Measurements from ENCODE around the gene AKT3. TPM values are rescaled to one million over a fixed set of nuclear protein-coding genes. Genes with fewer than 3 reads are reported as not detected.

AKT3 gene
- total and polyA plus RNA-seq, 11 donors = 3.2 to 27.9 (median 16.6) TPM

GRCh38 chr1:243890576-243890975 lies 40.5 kb upstream of the AKT3 start:
- ATAC-seq (no peak), DNase-seq (no peak)
- Histone ChIP-seq H3K27me3 (peaks cover 0 to 5% (median 0%) of the 10 kb centered on the region in 9 donors), H3K9me3 (no peaks in the 10 kb centered on the region), H3K4me3 (no peak overlapping the region), H3K4me1 (no peaks in the 10 kb centered on the region), H3K27ac (no peak overlapping the region), H3K36me3 (no peaks in the 10 kb centered on the region)
- 53 to 73% (median 66%) methylated on average over 2 of the region's 2 CpGs for WGBS, 4 donors
- intact Hi-C loops (cut with DNase I) = no loop called here
- TF ChIP-seq POLR2A (IDR thresholded peaks at IDR 0.05) = no peak
- no peak for TF ChIP-seq CTCF (IDR thresholded peaks at IDR 0.05)

GRCh38 chr1:243885806-243886205 lies 35.8 kb upstream of the AKT3 start:
- no peaks in the 10 kb centered on the region for H3K4me1 ChIP-seq
- no peak for TF ChIP-seq POLR2A (IDR thresholded peaks at IDR 0.05)
- TF ChIP-seq CTCF (IDR thresholded peaks at IDR 0.05) = no peak
- no peaks in the 10 kb centered on the region for H3K9me3 ChIP-seq
- H3K27me3 ChIP-seq = peaks cover 0 to 4% (median 0%) of the 10 kb centered on the region in 9 donors
- H3K27ac ChIP-seq = no peak overlapping the region
- WGBS, 4 donors = 38 to 41% (median 40%) methylated on average over 1 of the region's 1 CpG
- no peak overlapping the region for H3K4me3 ChIP-seq
- ATAC-seq (no peak), DNase-seq (no peak)
- intact Hi-C loops (cut with DNase I) = no loop called here
- H3K36me3 ChIP-seq = no peaks in the 10 kb centered on the region

- ATAC-seq = no peak
- no peaks in the 10 kb centered on the region for H3K4me1 ChIP-seq
- H3K27ac ChIP-seq = no peak overlapping the region
- no peak for TF ChIP-seq POLR2A (IDR thresholded peaks at IDR 0.05)
- no peak for TF ChIP-seq CTCF (IDR thresholded peaks at IDR 0.05)
- peaks cover 0 to 4% (median 0%) of the 10 kb centered on the region in 9 donors for H3K27me3 ChIP-seq
- H3K9me3 ChIP-seq = no peaks in the 10 kb centered on the region
- no peak overlapping the region for H3K4me3 ChIP-seq
- no peak for DNase-seq
- H3K36me3 ChIP-seq = no peaks in the 10 kb centered on the region
- intact Hi-C loops (cut with DNase I) = no loop called here
- 66 to 72% (median 71%) methylated on average over 5 of the region's 5 CpGs for WGBS, 4 donors
Observed at GRCh38 chr1:243884603-243885002, 34.6 kb upstream of the AKT3 start.

- Histone ChIP-seq H3K4me1 (no peaks in the 10 kb centered on the region), H3K9me3 (no peaks in the 10 kb centered on the region), H3K36me3 (no peaks in the 10 kb centered on the region), H3K27me3 (peaks cover 0 to 4% (median 0%) of the 10 kb centered on the region in 9 donors), H3K4me3 (no peak overlapping the region), H3K27ac (no peak overlapping the region)
- DNase-seq (no peak), ATAC-seq (no peak)
- intact Hi-C loops (cut with DNase I) = no loop called here
- no peak for TF ChIP-seq CTCF (IDR thresholded peaks at IDR 0.05)
- no peak for TF ChIP-seq POLR2A (IDR thresholded peaks at IDR 0.05)
- 83 to 96% (median 88%) methylated on average over 2 of the region's 2 CpGs for WGBS, 4 donors
Observed at GRCh38 chr1:243883551-243883950, 33.5 kb upstream of the AKT3 start.

All from heart left ventricle (tissue), 16 donors.